Esophagus squamous epithelium (tissue), 4 donors: ENCODE data around the gene SHTN1.

Experiments used
- POLR2A ChIP-seq, 4 donors: fragments of 450-650 bp; IDR thresholded peaks; one replicate each; pipeline ENCODE4 v1.6.1; 2017; ENCODE audit warnings: antibody characterized with exemption in 4 of 4, mild to moderate bottlenecking in 4 of 4, moderate library complexity in 3 of 4
- TF ChIP-seq, protein P1 (sequence below), 6 experiments: fragments of 450-650 bp in 4 of 6; fragments of 200-600 bp in 2 of 6; sonication (generic) in 2 of 6; IDR thresholded peaks; one replicate each; pipeline ENCODE4 v1.5.1; 2016 to 2019; ENCODE audit warnings: antibody characterized with exemption in 6 of 6, mild to moderate bottlenecking in 4 of 6, moderate library complexity in 4 of 6

DNA sequence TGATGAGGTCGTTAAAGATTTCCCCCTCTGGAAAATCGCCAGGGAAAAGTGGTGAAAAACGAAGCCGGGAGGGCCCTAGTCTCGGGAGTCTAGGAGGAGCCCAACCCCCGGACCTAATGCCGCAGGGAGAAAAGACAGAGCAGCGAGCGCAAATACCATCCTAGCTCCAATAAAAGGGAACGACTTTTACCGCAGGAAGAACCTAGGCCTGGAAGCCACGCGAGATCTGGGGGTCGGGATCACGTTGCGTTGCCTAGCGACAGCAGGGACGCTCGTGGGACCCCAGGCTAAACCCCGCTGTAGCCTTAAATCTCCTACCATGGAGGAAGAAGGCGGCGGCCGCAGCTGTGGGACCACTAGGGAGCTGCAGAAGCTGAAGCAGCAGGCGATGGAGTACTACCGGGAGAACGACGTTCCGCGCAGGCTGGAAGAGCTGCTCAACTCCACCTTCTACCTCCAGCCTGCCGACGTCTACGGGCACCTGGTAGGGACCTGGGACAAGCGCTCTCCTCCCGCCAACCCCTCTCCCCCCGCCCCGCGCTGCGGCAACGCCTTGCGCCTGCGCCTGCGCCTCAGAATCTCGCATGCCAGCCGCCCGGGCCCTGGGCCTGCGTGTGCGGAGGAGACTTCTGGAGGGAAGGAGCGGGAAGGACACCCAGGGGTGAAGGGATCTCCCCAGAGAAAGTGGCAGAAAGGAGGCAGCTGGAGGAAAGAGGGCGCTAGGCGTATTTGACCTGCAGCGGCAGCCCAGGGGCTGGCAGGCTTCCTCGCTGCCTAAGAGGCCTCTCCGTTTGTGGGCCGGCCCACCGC lies 155.5 kb downstream of the SHTN1 start, which contains the start of gene ENO4:
- TF ChIP-seq, protein P1, sequence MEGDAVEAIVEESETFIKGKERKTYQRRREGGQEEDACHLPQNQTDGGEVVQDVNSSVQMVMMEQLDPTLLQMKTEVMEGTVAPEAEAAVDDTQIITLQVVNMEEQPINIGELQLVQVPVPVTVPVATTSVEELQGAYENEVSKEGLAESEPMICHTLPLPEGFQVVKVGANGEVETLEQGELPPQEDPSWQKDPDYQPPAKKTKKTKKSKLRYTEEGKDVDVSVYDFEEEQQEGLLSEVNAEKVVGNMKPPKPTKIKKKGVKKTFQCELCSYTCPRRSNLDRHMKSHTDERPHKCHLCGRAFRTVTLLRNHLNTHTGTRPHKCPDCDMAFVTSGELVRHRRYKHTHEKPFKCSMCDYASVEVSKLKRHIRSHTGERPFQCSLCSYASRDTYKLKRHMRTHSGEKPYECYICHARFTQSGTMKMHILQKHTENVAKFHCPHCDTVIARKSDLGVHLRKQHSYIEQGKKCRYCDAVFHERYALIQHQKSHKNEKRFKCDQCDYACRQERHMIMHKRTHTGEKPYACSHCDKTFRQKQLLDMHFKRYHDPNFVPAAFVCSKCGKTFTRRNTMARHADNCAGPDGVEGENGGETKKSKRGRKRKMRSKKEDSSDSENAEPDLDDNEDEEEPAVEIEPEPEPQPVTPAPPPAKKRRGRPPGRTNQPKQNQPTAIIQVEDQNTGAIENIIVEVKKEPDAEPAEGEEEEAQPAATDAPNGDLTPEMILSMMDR (IDR thresholded peaks at IDR 0.05), result no peak
- peak in 1 of 4 donors; percentile 18 for TF ChIP-seq POLR2A (IDR thresholded peaks at IDR 0.05)
